Measurements from ENCODE around the gene MRPL28.
"Not testable (repeated sequence)": the region's sequence is repeated elsewhere in the genome, so short reads cannot be mapped to it uniquely, and the experiment has no call there.

MRPL28 gene

DNA sequence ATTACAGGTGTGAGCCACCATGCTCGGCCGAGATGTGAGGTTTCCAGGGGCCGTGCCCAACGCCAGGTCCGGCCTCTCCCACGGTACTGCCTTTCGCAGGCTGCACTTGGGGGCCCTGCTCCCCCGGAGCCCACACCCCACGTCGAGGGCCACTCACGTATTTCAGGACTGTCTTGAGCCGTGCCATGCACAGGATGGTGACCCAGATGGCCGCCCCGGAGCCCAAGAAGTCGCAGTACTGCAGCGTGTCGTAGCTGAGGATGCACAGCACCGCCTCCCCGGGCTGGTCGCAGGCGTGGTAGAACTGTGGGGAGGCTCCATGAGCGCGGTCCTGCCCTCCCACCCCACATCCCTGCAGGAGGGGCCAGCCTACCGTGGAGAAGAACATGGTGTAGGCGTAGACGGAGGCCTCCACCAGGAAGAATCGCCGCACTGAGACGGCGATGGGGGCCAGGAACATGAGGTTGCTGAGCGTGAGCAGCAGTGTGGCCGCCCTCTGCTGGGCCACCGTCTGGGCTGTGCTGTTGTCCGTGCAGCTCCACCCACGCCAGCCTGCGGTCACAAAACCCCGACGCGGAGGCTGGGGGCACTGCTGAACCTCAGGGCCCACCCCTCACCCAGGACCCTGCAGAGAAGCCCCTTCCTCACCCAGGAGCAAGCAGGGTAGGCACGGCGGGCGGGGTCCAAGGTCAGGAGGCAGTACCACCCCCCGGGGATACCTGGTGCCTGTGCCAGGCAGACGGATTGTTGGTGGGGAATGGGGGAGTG is 3.7 kb upstream of the MRPL28 start:
- in situ Hi-C loops (cut with HindIII; ENCODE audit: low sequenced_read_pairs): no loop called here

DNA sequence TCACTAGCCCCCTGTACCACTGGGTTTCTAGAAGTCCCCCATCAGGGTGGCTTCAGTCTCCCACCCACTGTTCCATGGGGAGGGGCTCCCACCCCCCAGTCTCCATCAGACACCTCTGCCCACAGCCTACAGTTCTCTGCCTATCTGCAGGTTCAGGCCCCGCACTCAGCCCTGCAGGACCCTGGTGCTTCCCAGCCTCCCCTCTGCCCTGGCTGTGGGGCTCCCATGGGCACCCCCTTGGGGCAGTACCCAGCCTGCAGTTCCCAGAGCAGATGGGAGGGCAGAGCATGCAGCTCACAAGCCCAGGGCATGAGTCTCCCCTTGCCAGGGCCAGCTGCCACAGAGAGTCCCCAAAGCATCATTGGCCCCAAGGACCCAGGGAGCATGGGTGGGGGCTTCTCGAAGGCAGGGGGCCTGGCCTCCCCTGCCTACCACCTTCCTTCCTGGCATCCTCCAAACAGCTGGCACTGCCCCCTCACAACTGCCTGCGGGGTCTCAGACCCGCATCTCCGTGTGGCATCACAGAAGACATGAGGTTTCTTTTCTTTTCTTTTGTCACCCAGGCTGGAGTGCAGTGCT is 2.8 kb upstream of the MRPL28 start:
- in situ Hi-C loops (cut with HindIII; ENCODE audit: low sequenced_read_pairs): no loop called here

DNA sequence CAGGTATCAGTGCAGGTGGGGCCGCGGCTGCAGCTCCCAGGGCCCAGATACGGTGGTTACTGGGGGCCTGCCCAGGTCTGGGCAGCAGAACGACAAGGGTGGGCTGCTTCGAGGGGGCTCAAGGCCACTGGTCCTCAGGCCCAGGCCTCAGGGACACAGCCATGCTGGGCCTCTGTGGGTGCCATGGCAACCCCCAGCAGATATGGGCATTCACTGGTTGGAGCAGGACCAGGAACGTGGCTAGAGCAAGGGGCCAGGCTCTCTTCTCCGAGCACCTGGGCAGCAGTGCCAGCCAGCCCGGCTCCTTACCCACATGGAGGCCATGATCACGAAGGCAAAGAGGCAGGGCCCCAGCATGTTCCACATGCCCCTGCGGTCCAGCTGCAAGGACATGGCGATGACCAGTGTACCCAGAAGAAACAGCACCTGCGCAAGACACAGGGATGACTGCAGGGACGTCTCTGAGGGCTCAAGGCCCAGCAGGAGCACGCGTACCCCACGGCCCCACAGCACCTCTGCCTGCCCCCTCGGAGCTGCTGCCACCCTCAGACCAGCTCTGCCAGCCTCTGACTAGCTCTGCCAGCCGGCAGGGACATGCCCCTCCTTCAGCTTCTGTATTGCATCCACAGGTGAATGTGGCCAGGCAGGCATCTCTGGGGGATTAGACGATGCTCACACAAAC is 2.1 kb upstream of the MRPL28 start:
- in situ Hi-C loops (cut with HindIII; ENCODE audit: low sequenced_read_pairs): no loop called here

DNA sequence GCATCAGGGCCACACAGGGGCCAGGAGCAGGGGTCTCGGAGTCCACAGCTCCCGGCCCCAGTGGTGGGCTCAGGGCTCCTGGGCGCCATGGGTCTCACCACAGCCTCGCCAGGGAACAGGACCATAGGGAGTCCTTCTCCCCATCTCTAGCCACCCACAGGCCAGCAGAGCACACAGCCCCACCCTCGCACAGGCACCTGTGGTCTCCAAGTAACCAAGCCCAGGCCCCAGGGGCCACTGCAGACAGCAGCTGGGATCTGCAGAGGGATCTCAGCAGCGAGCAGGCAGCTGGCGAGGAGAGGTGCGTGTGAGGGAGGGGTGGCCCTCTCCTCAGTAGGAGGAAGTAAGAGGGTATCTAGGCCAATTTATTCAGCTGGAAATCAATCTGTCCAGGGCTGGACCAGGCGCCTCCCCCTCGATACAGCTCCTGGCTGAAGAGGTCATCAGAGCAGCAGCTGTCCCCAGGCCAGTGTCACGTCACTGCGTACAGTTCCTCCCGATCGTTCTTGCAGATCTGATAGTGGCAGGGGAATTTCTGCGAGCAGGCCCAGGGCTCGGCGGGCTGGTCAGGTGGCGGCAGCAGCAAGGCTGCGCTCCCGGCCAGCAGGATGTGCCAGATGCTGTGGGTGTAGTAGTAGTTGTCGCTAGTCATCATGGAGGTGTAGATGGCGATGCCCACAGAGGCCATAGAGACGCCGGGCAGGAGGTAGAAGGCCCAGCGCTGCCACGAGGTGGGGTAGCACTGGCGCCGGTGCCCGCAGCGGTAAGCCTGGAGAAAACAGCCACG is 1.4 kb upstream of the MRPL28 start:
- in situ Hi-C loops (cut with HindIII; ENCODE audit: low sequenced_read_pairs): no loop called here

DNA sequence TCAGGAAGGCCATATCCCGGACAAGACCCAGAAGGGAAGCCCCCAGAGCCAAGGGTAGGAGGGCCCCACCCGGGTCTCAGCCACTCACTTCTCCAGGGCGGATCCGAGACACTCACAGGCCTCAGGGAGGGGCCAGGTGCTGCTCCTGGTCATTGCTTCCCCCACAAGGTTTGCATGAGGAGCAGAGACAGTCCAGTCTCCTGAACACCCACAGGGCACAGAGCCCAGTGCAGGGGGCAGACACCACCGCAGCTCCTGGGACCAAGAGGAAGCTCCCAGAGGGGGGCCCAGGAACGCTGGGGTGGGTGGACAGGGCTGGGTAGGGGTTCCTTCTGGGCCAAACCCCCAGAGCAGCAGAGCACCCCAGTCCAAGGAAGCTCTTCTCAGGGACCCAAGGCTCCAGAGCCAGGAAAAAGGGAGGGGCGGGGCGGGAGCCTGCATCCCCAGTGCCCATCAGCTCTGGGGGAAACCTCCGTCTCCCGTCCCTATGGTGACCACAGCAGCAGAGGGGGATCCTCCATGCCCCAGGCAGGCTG is 709 bp upstream of the MRPL28 start:
- in situ Hi-C loops (cut with HindIII; ENCODE audit: low sequenced_read_pairs): no loop called here

DNA sequence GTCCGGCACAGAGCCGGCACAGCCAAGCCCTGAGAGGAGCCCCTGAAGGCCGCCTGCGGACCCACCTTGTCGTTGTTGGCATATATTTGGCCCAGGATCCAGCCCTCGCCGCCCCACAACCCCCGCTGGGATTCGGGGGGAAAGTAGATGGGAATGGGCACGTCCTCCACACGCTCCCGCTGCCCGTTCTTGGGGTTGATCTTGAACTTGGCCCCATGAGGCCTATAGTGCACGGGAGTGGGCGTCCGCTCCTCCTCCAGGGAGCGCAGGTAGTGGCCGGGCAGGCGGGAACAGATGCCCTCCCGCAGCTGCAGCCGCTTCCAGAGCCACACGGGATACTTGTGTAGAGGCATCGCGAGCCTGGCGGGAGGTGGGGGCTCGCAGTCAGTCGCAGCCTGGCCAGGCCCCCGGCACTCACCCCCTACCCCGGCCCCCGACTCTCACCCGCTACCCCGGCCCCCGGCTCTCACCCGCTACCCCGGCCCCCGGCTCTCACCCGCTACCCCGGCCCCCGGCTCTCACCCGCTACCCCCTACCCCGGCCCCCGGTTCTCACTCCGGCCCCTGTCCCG is 387 bp downstream of the MRPL28 start:
- in situ Hi-C loops (cut with HindIII; ENCODE audit: low sequenced_read_pairs): no loop called here

DNA sequence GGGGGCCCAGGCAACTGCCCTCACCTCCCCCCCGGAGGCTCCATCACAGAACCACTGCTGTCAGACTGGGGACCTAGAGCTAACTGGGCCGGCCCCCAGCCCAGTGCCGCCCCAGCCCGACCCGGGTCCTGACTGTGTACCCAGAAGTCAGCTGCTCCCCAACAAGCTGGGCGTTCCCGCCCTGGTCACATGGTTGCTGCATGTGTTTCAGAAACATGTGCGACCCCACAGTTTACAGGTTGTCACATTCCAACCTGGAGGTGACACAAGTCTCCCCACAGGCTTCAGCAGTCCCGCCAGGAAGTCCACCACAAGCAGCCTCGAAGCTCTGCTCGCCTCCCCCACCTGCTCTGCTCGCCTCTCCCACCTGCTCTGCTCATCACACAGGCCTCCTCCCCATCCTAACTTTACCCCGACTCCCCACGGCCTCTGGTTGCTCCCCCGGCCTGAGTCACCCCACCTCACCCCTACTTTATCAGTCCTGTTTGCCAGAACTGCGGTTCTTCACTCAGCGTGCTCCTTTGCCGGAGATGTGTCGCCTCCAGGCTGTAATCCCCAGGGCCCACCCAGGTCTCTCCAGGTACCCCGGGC is 968 bp downstream of the MRPL28 start:
- in situ Hi-C loops (cut with HindIII; ENCODE audit: low sequenced_read_pairs): no loop called here

DNA sequence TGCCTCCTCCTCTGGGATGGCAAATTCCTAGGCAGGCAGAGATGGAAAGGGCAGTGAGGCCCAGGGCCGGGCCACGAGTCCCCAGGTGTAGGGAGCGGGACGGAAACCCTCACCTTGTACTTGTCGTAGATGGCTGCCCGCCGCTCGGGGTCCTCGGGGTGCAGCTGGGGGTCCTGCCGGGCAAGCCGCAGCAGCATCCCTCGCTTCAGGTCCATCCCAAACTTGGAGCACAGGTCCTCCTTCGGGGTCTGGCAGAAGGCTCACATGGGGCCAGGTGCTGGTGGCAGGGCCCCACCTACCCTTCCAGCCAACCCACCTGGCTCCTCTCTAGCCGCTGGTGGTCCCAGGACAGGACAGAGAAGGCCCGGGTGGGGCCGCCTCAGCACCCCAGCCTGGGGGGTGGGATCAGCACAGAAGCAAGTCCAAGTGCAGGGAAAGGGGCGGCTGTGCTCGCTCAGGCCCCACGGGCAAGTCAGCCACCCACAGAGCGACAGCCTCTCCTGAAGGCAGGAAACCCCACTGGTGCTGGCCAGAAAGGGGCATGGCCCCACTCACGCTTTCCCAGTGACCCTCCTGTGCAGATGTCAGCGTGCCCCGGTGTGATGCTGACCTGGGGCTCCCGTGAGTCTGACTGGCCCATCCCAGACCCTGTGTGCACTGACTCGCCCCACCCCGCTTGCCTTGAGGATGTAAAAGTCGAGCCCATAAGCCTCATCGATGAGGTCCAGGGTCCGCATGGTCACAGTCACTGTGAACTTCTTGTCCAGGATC is 1.8 kb downstream of the MRPL28 start:
- in situ Hi-C loops (cut with HindIII; ENCODE audit: low sequenced_read_pairs): no loop called here

DNA sequence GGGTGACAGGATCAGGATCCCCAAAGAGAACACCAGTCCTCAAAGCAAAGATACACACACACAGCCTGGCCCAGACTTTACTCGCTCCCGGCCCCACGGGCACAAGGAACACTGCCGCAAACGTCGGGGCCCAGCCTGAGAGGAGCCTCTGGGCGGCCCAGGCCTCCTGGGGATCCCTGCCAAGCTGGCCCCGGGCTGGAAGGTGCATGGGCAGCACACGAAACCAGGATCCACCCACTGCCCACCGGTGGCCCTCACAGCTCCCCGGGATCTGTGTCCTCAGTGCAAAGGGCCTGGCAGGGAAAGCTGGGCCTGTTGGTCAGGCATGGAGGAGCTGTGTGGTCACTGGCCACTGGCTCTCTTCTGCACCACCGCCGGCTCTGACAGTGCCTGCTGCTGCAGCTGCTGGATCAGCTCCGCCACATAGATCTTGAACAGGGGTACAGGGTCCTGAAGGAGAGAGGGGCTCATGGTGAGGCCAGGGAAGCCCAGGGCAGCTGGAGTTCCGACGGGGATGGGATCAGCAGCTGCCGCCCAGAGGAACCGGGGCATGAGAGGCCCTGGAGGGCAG is 2.9 kb downstream of the MRPL28 start:
- in situ Hi-C loops (cut with HindIII; ENCODE audit: low sequenced_read_pairs): no loop called here

DNA sequence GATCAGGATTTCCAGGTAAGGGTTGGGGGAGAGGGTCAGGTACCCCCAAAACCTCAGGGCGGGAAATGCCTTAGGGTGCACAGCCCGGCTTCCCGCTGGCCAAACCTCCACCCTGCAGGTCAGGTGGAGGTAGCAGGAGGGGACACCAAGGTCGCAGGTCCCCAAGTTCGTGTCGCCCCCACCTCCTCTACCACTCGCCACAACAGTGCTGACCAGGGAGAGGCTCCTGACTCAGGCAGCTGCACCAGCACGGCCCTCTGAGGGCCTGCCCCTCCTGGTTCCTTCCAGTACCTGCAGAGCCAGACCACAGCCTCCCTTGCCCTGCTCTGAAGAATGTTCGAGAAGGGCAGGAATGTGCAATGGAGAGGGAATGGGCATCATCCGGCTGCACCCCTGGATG is 3.9 kb downstream of the MRPL28 start:
- in situ Hi-C loops (cut with HindIII; ENCODE audit: low sequenced_read_pairs): no loop called here

DNA sequence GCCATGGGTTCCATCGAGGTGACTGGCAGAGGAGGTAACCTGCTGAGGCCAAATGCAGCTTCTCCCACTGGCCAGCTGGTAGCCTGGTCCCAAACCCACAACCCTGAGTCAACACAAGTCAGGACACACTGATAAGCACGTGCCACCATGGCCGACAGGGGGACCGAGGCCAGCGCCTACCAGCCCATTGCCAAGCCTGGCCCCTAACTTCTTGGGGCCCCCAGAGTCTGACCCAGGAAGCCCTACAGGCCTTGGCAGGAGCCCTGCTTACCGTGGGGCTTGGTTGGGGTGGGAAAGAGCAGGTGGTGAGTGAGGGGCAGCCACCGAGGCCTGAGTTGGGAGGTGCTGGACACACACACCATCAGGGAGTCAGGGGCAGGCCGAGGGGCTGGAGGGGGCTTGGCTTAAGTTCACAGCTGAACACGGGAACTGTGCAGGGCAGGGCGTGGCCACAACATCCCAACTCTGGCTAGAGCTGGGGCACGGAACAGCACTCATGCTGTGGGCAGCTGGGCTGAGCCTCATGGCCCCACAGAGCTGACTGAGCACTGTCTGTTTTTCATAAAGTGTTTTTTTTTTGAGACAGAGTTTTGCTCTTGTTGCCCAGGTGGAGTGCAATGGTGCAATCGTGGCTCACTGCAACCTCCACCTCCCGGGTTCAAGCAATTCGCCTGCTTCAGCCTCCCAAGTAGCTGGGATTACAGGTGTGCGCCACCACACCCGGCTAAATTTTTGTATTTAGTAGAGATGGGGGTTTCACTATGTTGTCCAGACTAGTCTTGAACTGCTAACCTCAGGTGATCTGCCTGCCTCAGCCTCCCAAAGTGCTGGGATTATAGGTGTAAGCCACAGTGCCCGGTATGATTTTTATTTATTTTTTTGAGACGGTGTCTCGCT is 5.5 kb downstream of the MRPL28 start:
- in situ Hi-C loops (cut with HindIII; ENCODE audit: low sequenced_read_pairs): no loop called here

DNA sequence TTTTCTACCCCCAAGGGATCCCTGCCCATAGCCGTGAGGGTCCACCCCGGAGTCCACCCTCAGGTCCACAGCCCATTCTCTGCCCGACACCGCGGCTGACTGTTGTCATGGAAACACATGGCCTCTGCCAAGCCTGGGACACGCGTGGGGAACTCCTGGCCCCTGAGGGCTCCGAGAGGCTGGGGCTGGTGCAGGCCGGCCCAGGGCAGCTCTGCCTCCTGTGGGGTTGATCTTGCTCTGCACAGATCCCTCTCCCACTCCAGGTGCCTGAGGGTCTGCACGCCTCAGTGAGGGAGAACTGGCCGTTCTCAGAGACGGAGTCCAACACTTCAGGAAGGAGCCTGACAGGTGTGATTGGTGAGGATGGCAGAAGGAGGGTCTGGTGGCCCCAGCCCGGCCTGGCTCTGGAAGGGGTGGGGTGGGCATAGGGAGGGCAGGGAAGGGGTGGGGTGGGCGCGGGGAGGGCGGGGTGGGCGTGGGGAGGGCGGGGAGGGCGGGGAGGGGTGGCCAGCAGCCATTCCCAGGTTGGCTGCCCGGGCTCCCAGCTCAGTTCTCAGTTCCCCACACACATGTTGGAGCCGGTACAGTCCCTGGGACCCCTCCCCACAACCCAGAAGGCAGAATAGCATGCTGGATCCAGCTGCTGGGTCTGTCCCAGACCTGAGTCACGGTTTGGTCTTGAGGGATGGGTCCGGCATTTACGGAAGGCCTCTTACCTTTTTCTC is 6.4 kb downstream of the MRPL28 start:
- in situ Hi-C loops (cut with HindIII; ENCODE audit: low sequenced_read_pairs): no loop called here

DNA sequence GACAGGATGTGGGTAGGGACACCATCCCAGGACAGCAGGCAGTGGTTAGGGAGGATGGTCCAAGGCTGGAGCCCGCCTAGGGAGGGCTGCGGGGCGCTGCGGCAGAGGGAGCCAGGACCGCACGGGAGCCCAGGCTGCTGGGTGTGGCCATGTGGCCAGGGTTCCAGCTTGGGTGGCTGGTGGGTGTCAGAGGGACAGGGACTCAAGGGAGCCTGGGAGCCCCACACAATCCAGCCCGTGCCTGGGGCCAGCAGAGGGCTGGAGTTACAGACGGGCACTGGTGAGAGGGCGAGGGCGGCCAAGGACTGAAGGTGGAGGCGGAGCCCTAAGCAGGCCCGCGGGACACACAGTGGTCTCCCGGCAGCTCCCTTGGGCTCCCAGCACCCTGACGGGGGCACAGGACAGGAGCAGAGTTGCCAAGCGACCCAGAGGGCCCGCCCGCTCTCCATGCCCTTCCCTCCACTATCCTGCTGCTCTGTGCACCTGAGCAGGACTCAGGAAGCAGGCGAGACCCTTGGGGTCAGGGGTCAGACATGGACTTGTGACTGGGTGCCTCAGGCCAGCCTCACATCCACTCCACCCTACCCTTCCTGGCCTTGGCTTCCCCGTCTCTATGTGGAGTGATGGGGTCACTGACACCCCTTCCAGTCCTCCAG is 7.1 kb downstream of the MRPL28 start:
- in situ Hi-C loops (cut with HindIII; ENCODE audit: low sequenced_read_pairs): no loop called here

DNA sequence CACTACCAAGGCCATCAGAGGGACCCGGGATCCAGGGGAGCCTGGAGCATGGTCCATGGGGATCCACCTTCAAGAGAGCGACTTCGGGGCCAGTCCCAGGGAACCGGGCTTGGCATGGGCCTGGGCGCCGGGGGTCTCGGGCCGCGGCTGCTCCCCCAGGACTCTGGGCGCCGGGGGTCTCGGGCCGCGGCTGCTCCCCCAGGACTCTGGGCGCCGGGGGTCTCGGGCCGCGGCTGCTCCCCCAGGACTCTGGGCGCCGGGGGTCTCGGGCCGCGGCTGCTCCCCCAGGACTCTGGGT is 7.7 kb downstream of the MRPL28 start:
- in situ Hi-C loops (cut with HindIII; ENCODE audit: low sequenced_read_pairs): not testable (repeated sequence)

DNA sequence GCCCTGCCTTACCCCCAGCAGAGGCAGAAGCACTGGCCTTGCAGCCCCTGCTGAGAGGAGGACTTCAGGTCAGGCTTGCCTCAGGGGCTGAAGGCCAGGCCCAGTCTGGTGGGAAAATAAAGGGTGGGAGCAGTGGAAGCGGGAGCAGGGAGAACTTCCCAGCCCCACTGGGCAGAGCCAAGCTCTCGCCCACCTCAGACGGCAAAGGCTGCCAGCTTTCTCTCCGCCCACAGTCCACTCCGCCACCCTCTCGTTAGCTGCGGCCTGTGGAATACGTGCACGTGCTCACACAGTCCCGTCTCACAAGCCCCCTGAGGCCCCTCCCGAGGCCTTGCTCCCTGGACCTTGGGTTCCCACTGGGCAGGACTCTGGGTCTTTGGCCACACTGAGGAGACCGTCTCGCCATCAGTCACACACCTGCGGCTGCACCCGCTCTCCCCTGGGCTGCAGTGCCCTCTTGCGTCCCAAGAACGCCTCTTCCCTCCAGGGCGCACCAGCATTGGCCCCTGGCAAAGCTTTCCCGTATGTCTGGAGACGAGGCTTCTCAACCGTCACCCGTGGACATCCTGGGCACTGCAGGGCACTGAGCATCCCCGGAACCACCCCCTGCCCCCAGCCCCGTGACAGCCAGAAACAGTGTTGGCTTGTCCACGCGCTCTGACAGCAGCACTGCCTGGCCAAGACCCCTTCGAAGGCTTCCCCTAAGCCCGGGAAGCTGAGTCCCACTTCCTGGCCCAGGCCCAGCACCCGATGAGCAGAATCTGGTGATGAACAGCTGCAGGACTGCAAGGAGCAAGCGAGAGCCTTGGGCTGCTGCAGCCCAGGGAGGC is 8.3 kb downstream of the MRPL28 start:
- in situ Hi-C loops (cut with HindIII; ENCODE audit: low sequenced_read_pairs): no loop called here

DNA sequence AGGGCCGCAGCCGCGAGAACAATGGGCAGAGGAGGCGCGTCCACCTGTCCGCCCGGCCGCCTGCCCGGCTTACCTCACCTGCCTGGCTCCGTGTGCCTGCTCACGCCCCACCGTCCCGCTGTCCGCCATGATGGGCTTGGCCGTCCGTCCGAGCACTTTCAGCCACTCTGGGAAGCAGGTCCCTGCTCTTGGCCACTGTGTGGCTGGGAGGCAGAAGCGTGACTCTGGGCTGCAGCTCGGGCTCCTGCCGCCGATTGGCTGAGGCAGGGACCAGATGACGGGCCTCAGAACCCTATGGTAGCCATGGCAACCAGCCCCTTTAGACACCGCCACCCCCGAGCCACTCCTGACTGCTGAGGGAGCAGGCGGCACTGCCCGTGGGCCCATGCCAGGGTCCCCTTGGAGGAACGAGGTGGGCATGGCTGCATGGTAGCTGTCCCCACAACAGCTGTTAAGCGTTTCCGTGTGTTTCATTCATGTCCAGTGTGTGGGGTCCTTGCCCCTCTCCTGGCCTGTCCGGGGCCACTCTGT is 8.9 kb downstream of the MRPL28 start:
- in situ Hi-C loops (cut with HindIII; ENCODE audit: low sequenced_read_pairs): no loop called here
